ENCODE data around the gene NRG2. TPM values are rescaled to one million over a fixed set of nuclear protein-coding genes. Genes with fewer than 3 reads are reported as not detected.

NRG2 gene
- total and polyA plus RNA-seq, 2 donors (not counting 3 experiments of a cell fraction or from before 2014, with no cell fraction given) = 0.26 to 0.42 TPM

DNA sequence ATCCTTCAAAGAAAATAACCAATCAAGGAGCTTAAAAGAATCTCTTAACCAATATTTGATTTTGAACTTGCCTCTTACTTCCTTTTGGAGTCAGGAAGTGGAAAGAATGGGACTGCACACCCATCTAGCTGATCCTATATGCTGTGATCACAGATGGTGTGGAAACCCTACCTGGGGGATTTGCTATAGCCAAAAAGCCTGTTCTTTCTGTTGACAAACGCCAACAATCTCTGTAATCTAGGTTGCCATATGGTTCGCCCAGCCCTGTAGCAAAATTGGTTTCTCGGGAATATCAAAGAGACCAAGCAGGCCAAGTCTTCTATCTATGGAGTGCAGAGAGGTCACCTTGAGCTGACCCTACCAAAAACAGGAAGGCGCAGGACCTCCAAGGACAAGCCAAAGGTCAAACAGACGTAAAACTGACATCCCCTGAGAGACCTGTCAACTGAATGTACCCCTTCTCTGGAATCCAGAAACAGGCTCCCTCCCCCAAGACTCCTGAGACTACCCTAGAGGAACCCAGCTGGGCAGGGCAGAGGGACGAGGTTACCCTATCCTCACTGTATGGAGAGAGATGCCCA, 19.4 kb downstream of the NRG2 start:
- FAIRE-seq (no peak), DNase-seq (ENCODE audit: low read depth, low spot score) (no peak)
- H3K4me3 ChIP-seq (replicated peaks in 1 of 3; ENCODE audit: insufficient read depth in 1 of 3, low read depth in 1 of 3, low read length in 3 of 3) = no peak overlapping the region
- H4K20me1 ChIP-seq (replicated peaks; ENCODE audit: control insufficient read depth, extremely low read depth, insufficient read depth, low read length) = no peaks in the 10 kb centered on the region
- H3K4me1 ChIP-seq (ENCODE audit: control insufficient read depth, extremely low read depth, insufficient read depth, low read length) = no peaks in the 10 kb centered on the region
- H3K79me2 ChIP-seq (ENCODE audit: control insufficient read depth, insufficient read depth, low read length) = no peaks in the 10 kb centered on the region
- no peaks in the 10 kb centered on the region for H3K9me3 ChIP-seq (replicated peaks; ENCODE audit: control insufficient read depth, insufficient read depth, low read length)
- no peak overlapping the region for H3K27ac ChIP-seq (ENCODE audit: insufficient read depth, low read depth, low read length)
- peaks cover 29 to 43% of the 10 kb centered on the region in 2 experiments for H3K27me3 ChIP-seq (ENCODE audit: control insufficient read depth in 2 of 2, insufficient read depth in 2 of 2, low read length in 2 of 2)
- H3K9me1 ChIP-seq (replicated peaks; ENCODE audit: control insufficient read depth, extremely low read depth, insufficient read depth, low read length) = no peaks in the 10 kb centered on the region
- dilution Hi-C loops (cut with MboI; ENCODE audit: extremely low pct_ligation_motif_present, low sequenced_read_pairs) (no loop called here), intact Hi-C loops (cut with micrococcal nuclease) (no loop called here)
- no TSS peak for BruUV-seq (replicated peaks)
- no peak overlapping the region for H3K9ac ChIP-seq (replicated peaks; ENCODE audit: extremely low read depth, insufficient read depth, low read length)
- H3K4me2 ChIP-seq (ENCODE audit: insufficient read depth, low read length) = no peak overlapping the region
- POLR2A ChIA-PET = no interaction called here
- H3K36me3 ChIP-seq (ENCODE audit: control insufficient read depth in 2 of 2, extremely low read depth in 1 of 2, insufficient read depth in 2 of 2, low read length in 2 of 2) = no peaks in the 10 kb centered on the region
- CTCF ChIA-PET = interaction anchor here (1.0 kb wide), 1 partner anchor 55 kb away, joined by 3 read pairs; no protein-coding TSS in a partner anchor
- TF ChIP-seq, protein P1, sequence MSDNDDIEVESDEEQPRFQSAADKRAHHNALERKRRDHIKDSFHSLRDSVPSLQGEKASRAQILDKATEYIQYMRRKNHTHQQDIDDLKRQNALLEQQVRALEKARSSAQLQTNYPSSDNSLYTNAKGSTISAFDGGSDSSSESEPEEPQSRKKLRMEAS (IDR thresholded peaks at IDR 0.05; ENCODE audit: insufficient read depth, insufficient read length) = no peak
- TF ChIP-seq MYC (IDR thresholded peaks at IDR 0.05; ENCODE audit: low read depth, low read length) = no peak
- TF ChIP-seq POLR2AphosphoS5 (IDR thresholded peaks at IDR 0.05; ENCODE audit: insufficient read depth, low read depth, low read length) = no peak
- TF ChIP-seq FOS (IDR thresholded peaks at IDR 0.05; ENCODE audit: borderline replicate concordance, insufficient read depth, low read length) = no peak
- no peak overlapping the region for H2AFZ ChIP-seq (ENCODE audit: low read depth, low read length)

DNA sequence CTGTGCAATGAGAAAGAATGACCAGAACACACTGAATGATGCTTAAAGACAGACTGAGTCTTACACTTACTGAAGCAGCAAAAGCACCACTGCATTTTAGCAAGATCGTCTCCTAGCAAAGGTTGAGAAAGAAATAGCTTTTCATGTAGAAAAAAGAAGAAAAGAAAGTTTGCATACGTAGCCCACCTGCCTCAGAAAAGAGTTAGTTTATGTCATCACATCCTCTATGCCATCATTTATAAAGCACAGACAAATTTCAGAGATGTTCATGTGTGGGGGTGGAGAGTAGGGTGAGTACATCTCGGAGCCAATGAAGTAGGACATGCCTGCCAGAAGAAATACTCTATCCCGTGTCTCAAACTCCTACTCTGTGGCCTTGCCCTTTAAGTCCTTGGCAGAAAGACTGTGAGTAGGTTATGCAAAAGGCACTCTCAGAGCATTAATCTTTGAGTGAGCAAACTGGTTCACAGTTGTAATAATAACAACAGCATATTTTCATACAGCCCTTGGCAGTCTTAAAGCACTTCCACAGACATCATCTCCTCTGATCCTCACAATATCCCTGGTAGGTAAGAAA, 22.4 kb downstream of the NRG2 start:
- H3K9me3 ChIP-seq (replicated peaks; ENCODE audit: control insufficient read depth, insufficient read depth, low read length) = no peaks in the 10 kb centered on the region
- H3K4me3 ChIP-seq (replicated peaks in 1 of 3; ENCODE audit: insufficient read depth in 1 of 3, low read depth in 1 of 3, low read length in 3 of 3) = no peak overlapping the region
- H3K79me2 ChIP-seq (ENCODE audit: control insufficient read depth, insufficient read depth, low read length) = no peaks in the 10 kb centered on the region
- intact Hi-C loops (cut with micrococcal nuclease) = no loop called here
- TF ChIP-seq EZH2 (IDR thresholded peaks at IDR 0.05; ENCODE audit: borderline replicate concordance, low read depth, low read length, severe bottlenecking) = no peak
- TF ChIP-seq FOS (IDR thresholded peaks at IDR 0.05; ENCODE audit: borderline replicate concordance, insufficient read depth, low read length) = no peak
- TF ChIP-seq, protein P2, sequence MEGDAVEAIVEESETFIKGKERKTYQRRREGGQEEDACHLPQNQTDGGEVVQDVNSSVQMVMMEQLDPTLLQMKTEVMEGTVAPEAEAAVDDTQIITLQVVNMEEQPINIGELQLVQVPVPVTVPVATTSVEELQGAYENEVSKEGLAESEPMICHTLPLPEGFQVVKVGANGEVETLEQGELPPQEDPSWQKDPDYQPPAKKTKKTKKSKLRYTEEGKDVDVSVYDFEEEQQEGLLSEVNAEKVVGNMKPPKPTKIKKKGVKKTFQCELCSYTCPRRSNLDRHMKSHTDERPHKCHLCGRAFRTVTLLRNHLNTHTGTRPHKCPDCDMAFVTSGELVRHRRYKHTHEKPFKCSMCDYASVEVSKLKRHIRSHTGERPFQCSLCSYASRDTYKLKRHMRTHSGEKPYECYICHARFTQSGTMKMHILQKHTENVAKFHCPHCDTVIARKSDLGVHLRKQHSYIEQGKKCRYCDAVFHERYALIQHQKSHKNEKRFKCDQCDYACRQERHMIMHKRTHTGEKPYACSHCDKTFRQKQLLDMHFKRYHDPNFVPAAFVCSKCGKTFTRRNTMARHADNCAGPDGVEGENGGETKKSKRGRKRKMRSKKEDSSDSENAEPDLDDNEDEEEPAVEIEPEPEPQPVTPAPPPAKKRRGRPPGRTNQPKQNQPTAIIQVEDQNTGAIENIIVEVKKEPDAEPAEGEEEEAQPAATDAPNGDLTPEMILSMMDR (IDR thresholded peaks at IDR 0.05; ENCODE audit: extremely low read depth in 1 of 2, insufficient read depth in 1 of 2, low read depth in 1 of 2, low read length in 2 of 2) = no peak
- TF ChIP-seq POLR2A (IDR thresholded peaks at IDR 0.05; ENCODE audit: low read depth, low read length) = no peak
- no peak for TF ChIP-seq JUN (IDR thresholded peaks at IDR 0.05; ENCODE audit: borderline replicate concordance, insufficient read depth, insufficient read length, low read depth)
- TF ChIP-seq MYC (IDR thresholded peaks at IDR 0.05; ENCODE audit: low read depth, low read length) = no peak
- POLR2A ChIA-PET = no interaction called here
- H3K9ac ChIP-seq (replicated peaks; ENCODE audit: extremely low read depth, insufficient read depth, low read length) = no peak overlapping the region
- H3K27me3 ChIP-seq (ENCODE audit: control insufficient read depth in 2 of 2, insufficient read depth in 2 of 2, low read length in 2 of 2) = peaks cover 39 to 47% of the 10 kb centered on the region in 2 experiments
- BruUV-seq (replicated peaks) = no TSS peak
- H3K27ac ChIP-seq (ENCODE audit: insufficient read depth, low read depth, low read length) = no peak overlapping the region
- H3K4me1 ChIP-seq (ENCODE audit: control insufficient read depth, extremely low read depth, insufficient read depth, low read length) = no peaks in the 10 kb centered on the region
- H4K20me1 ChIP-seq (replicated peaks; ENCODE audit: control insufficient read depth, extremely low read depth, insufficient read depth, low read length) = no peaks in the 10 kb centered on the region
- H3K4me2 ChIP-seq (ENCODE audit: insufficient read depth, low read length) = no peak overlapping the region
- no peaks in the 10 kb centered on the region for H3K36me3 ChIP-seq (ENCODE audit: control insufficient read depth in 2 of 2, extremely low read depth in 1 of 2, insufficient read depth in 2 of 2, low read length in 2 of 2)
- H3K9me1 ChIP-seq (replicated peaks; ENCODE audit: control insufficient read depth, extremely low read depth, insufficient read depth, low read length) = no peaks in the 10 kb centered on the region
- H2AFZ ChIP-seq (ENCODE audit: low read depth, low read length) = no peak overlapping the region
- dilution Hi-C loops (cut with MboI; ENCODE audit: extremely low pct_ligation_motif_present, low sequenced_read_pairs) = no loop called here
- DNase-seq (ENCODE audit: low read depth, low spot score) = no peak
- no peak for FAIRE-seq
- CTCF ChIA-PET = interaction anchor here (1.0 to 1.2 kb wide), 2 partner anchors 13 to 125 kb away, joined by 3 to 4 read pairs; no protein-coding TSS in a partner anchor

All from endothelial cell of umbilical vein (primary cell).